Heart left ventricle (tissue), 13 donors: ENCODE results near the gene RABGAP1.

ENCODE experiments used
- POLR2A ChIP-seq, 2 donors: fragments of 450-650 bp; IDR thresholded peaks; one replicate each; pipeline ENCODE4 v1.6.1; 2017; ENCODE audit warnings: antibody characterized with exemption in 2 of 2, mild to moderate bottlenecking in 2 of 2, moderate library complexity in 2 of 2
- TF ChIP-seq, protein P1 (sequence below), 12 donors: fragments of 200-600 bp; sonication (generic) in 4 of 12; IDR thresholded peaks; one replicate each; pipeline versions ENCODE4 v1.5.0 to v1.8.0; 2018 to 2022; ENCODE audit warnings: antibody characterized with exemption in 12 of 12, mild to moderate bottlenecking in 5 of 12
- donor health status: ischemic (EF 13 %, LVEDD 7.1; RV severe dilation, severe dysfunction).
- donor health status: DM: no; HTN: yes; CAD: no.
- donor health status: DM: no; HTN: no; CAD: no.
- donor health status: ischemic (EF 25% LVEDD 6.9; RV normal size, moderate dysfunction).
- donor health status: ischemic (EF 25% LVEDD 5.7; RV mildly dilated, moderate dysfunction).
- donor health status: ischemic (EF 35%, LVEDD 5.7; RV mildly dilated, moderate dysfunction).
- donor health status: nonischemic (EF 11% LVEDD 7.7; RV severe dilation, severe dysfunction).
- donor health status: DM: yes; HTN: yes; CAD: no.
- donor health status: PGD.
- donor health status: ischemic (EF 29% LVEDD 5.4; RV normal size, mild dysfunction).
- donor health status: nonischemic (EF 23%, LVEDD 6.1; RV moderate dilation, normal function).

DNA sequence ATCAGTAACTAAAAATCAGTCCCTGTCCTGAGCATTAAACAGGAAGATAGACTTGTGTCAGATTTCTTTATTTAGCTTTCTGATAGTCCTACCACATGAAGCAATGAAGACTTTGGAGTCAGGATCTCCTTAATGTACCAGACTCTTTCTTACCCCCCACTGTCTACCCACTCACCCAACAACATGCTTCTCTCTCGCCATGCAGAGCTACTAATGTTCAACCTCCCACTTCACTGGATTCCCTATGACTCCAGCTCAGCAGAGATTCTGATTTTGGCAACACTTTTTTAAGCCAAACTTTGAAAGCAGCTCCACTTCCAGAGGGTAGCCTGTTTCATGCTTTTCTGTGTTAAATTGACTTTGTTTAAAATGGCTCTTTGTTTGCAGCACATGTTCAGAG is 143.4 kb downstream of the RABGAP1 start:
- TF ChIP-seq, protein P1, sequence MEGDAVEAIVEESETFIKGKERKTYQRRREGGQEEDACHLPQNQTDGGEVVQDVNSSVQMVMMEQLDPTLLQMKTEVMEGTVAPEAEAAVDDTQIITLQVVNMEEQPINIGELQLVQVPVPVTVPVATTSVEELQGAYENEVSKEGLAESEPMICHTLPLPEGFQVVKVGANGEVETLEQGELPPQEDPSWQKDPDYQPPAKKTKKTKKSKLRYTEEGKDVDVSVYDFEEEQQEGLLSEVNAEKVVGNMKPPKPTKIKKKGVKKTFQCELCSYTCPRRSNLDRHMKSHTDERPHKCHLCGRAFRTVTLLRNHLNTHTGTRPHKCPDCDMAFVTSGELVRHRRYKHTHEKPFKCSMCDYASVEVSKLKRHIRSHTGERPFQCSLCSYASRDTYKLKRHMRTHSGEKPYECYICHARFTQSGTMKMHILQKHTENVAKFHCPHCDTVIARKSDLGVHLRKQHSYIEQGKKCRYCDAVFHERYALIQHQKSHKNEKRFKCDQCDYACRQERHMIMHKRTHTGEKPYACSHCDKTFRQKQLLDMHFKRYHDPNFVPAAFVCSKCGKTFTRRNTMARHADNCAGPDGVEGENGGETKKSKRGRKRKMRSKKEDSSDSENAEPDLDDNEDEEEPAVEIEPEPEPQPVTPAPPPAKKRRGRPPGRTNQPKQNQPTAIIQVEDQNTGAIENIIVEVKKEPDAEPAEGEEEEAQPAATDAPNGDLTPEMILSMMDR (IDR thresholded peaks at IDR 0.05): no peak
- no peak for TF ChIP-seq POLR2A (IDR thresholded peaks at IDR 0.05)
